H9 (cell line): ENCODE data around the gene THAP9. TPM values are rescaled to one million over a fixed set of nuclear protein-coding genes. Genes with fewer than 3 reads are reported as not detected.

Source experiments
- DNase-seq: peaks from one replicate; pipeline ENCODE4 v3.0.0-alpha.2; 2017
- H2AFZ ChIP-seq: one replicate; pipeline ENCODE4 v1.6.1; 2013; ENCODE audit warnings: mild to moderate bottlenecking, low read length, control low read depth, moderate library complexity
- H2AK5ac ChIP-seq: 2 replicates; pipeline ENCODE4 v1.6.1; 2013; ENCODE audit warnings: low read length, control low read depth, mixed read lengths; ENCODE audit not compliant: insufficient read length
- H2BK120ac ChIP-seq: one replicate; pipeline ENCODE4 v1.6.1; 2013; ENCODE audit warnings: low read depth, mild to moderate bottlenecking, low read length, control low read depth, inconsistent platforms; ENCODE audit not compliant: poor library complexity, severe bottlenecking
- H2BK12ac ChIP-seq: 2 replicates; pipeline ENCODE4 v1.6.1; 2013; ENCODE audit warnings: low read length, control low read depth, mixed read lengths, low read depth; ENCODE audit not compliant: insufficient read length
- H2BK15ac ChIP-seq: 2 replicates; pipeline ENCODE4 v1.6.1; 2013; ENCODE audit warnings: low read depth, low read length, control low read depth
- H2BK20ac ChIP-seq: one replicate; pipeline ENCODE4 v1.6.1; 2013; ENCODE audit warnings: low read depth, mild to moderate bottlenecking, low read length, control low read depth, inconsistent platforms; ENCODE audit not compliant: poor library complexity, severe bottlenecking
- H2BK5ac ChIP-seq: 2 replicates; pipeline ENCODE4 v1.6.1; 2013; ENCODE audit warnings: low read length, control low read depth, mixed read lengths; ENCODE audit not compliant: insufficient read length
- H3K14ac ChIP-seq: 2 replicates; pipeline ENCODE4 v1.6.1; 2013; ENCODE audit warnings: low read length, control low read depth; ENCODE audit not compliant: insufficient read depth
- H3K18ac ChIP-seq: 2 replicates; pipeline ENCODE4 v1.6.1; 2013; ENCODE audit warnings: low read depth, mild to moderate bottlenecking, mixed read lengths, low read length, control low read depth; ENCODE audit not compliant: insufficient read length
- H3K23ac ChIP-seq: 2 replicates; pipeline ENCODE4 v1.6.1; 2013; ENCODE audit warnings: low read length, control low read depth, mixed read lengths, low read depth; ENCODE audit not compliant: insufficient read length
- H3K23me2 ChIP-seq: 2 replicates; pipeline ENCODE4 v1.6.1; 2013; ENCODE audit warnings: low read depth, mild to moderate bottlenecking, mixed read lengths, low read length, control low read depth; ENCODE audit not compliant: insufficient read length, poor library complexity, severe bottlenecking
- H3K27ac ChIP-seq: 2 replicates; pipeline ENCODE4 v1.5.1; 2013; ENCODE audit warnings: low read length, control low read depth, mixed read lengths, low read depth; ENCODE audit not compliant: insufficient read length
- H3K27me3 ChIP-seq: 2 replicates; pipeline ENCODE4 v1.6.1; 2013; ENCODE audit warnings: low read length, control low read depth, inconsistent platforms; ENCODE audit not compliant: insufficient read depth
- H3K4ac ChIP-seq: 2 replicates; pipeline ENCODE4 v1.6.1; 2013; ENCODE audit warnings: low read depth, mild to moderate bottlenecking, control low read depth, inconsistent platforms, low read length, moderate library complexity
- H3K4me1 ChIP-seq: 2 replicates; pipeline ENCODE4 v1.6.1; 2013; ENCODE audit warnings: low read length, control low read depth, inconsistent platforms; ENCODE audit not compliant: insufficient read depth
- H3K4me2 ChIP-seq: 2 replicates; pipeline ENCODE4 v1.6.1; 2013; ENCODE audit warnings: low read length, control low read depth, mixed read lengths; ENCODE audit not compliant: insufficient read length, insufficient read depth
- H3K56ac ChIP-seq: 2 replicates; pipeline ENCODE4 v1.6.1; 2013; ENCODE audit warnings: low read depth, mild to moderate bottlenecking, mixed read lengths, low read length, control low read depth; ENCODE audit not compliant: insufficient read length
- H3K79me1 ChIP-seq: 2 replicates; pipeline ENCODE4 v1.6.1; 2013; ENCODE audit warnings: low read depth, mild to moderate bottlenecking, moderate library complexity, low read length, control low read depth, inconsistent platforms; ENCODE audit not compliant: insufficient read depth, poor library complexity, severe bottlenecking
- H3K79me2 ChIP-seq: 2 replicates; pipeline ENCODE4 v1.6.1; 2013; ENCODE audit warnings: low read length, control low read depth, inconsistent platforms; ENCODE audit not compliant: insufficient read depth
- H3K9ac ChIP-seq: 2 replicates; pipeline ENCODE4 v1.6.1; 2013; ENCODE audit warnings: low read length, control low read depth, mixed read lengths; ENCODE audit not compliant: insufficient read length; ENCODE audit errors: extremely low read depth
- H3K9me3 ChIP-seq: one replicate; pipeline ENCODE4 v1.6.1; 2013; ENCODE audit warnings: low read depth, low read length, inconsistent platforms; ENCODE audit not compliant: control insufficient read depth
- H3T11ph ChIP-seq: one replicate; pipeline ENCODE4 v1.6.1; 2013; ENCODE audit warnings: mild to moderate bottlenecking, low read length, control low read depth, inconsistent platforms
- H4K20me1 ChIP-seq: one replicate; pipeline ENCODE4 v1.6.1; 2013; ENCODE audit not compliant: control insufficient read depth, insufficient read length, insufficient read depth
- H4K5ac ChIP-seq: 2 replicates; pipeline ENCODE4 v1.6.1; 2013; ENCODE audit warnings: low read depth, mild to moderate bottlenecking, mixed read lengths, low read length, control low read depth; ENCODE audit not compliant: insufficient read length
- H4K8ac ChIP-seq: replicated peaks from 2 replicates; pipeline ENCODE4 v1.6.1; 2013; ENCODE audit warnings: low read length, control low read depth, mixed read lengths, low read depth; ENCODE audit not compliant: insufficient read length
- H4K91ac ChIP-seq: 2 replicates; pipeline ENCODE4 v1.6.1; 2013; ENCODE audit warnings: low read depth, mild to moderate bottlenecking, moderate library complexity, mixed read lengths, low read length, control low read depth; ENCODE audit not compliant: insufficient read length
- H3K27ac Mint-ChIP-seq, 3 experiments: 2 replicates in 2 of 3; 3 replicates in 1 of 3; pipeline ENCODE4 v1.8.0; 2020 to 2021; ENCODE audit warnings: mixed read lengths in 3 of 3, mild to moderate bottlenecking in 1 of 3, moderate library complexity in 1 of 3
- H3K27me3 Mint-ChIP-seq: 2 replicates; pipeline ENCODE4 v1.8.0; 2021; ENCODE audit warnings: low read depth, mild to moderate bottlenecking, moderate library complexity, mixed read lengths
- H3K36me3 Mint-ChIP-seq, 3 experiments: 2 replicates in 2 of 3; 3 replicates in 1 of 3; pipeline ENCODE4 v1.8.0; 2020 to 2021; ENCODE audit warnings: low read depth in 3 of 3, mixed read lengths in 3 of 3; ENCODE audit not compliant: insufficient read depth in 1 of 3
- H3K4me1 Mint-ChIP-seq, 2 experiments: 2 replicates each; pipeline ENCODE4 v1.8.0; 2020; ENCODE audit warnings: mixed read lengths in 2 of 2
- H3K4me3 Mint-ChIP-seq, 2 experiments: 2 replicates in 1 of 2; 3 replicates in 1 of 2; pipeline ENCODE4 v1.8.0; 2020 to 2021; ENCODE audit warnings: mild to moderate bottlenecking in 2 of 2, mixed read lengths in 2 of 2, moderate library complexity in 1 of 2
- H3K9me3 Mint-ChIP-seq, 2 experiments: 2 replicates in 1 of 2; 3 replicates in 1 of 2; pipeline ENCODE4 v1.8.0; 2020; ENCODE audit warnings: mild to moderate bottlenecking in 2 of 2, mixed read lengths in 2 of 2, moderate library complexity in 1 of 2
- CTCF ChIP-seq: fragments of 200-600 bp; sonication (generic); conservative IDR thresholded peaks from 3 replicates; pipeline ENCODE4 v1.8.0; 2021; ENCODE audit warnings: antibody characterized with exemption, mild to moderate bottlenecking
- total RNA-seq: library from RNA; stranded (reverse); gene quantifications from 2 replicates; pipeline ENCODE4 v1.2.1, GENCODE V29; 2021

THAP9 gene
- total RNA-seq, 1 experiment from 2014 or later = 14.8 TPM

DNA sequence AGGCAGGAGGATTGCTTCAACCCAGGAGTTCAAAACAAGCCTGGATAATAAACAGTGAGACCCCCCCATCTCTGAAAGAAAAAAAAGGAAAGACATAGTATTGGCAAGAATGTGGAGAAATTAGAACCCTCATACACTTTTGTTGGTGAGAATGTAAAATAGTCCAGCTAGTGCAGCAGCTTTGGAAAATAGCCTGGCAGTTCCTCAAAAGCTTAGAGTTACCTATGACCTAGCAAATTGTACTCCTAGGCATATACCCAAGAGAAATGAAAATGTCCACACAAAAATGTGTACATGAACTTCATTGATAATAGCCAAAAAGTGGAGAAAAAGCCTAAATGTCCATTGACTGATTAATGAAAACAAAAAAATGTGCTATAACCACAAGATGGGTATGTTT lies 21.3 kb downstream of the THAP9 start:
- Histone ChIP-seq H3K4ac (no peak overlapping the region), H3K27ac (no peak overlapping the region), H2BK120ac (no peak overlapping the region), H3T11ph (no peak overlapping the region), H4K20me1 (no peaks in the 10 kb centered on the region), H3K4me2 (no peak overlapping the region), H3K27me3 (no peaks in the 10 kb centered on the region), H3K79me1 (no peaks in the 10 kb centered on the region), H2BK5ac (no peak overlapping the region), H3K9me3 (no peaks in the 10 kb centered on the region), H3K23me2 (no peaks in the 10 kb centered on the region), H2AK5ac (no peak overlapping the region), H3K9ac (no peak overlapping the region), H2AFZ (no peak overlapping the region), H3K4me1 (no peaks in the 10 kb centered on the region), H2BK20ac (no peak overlapping the region), H4K8ac (no peak overlapping the region), H2BK15ac (no peak overlapping the region), H2BK12ac (no peak overlapping the region), H3K56ac (no peak overlapping the region), H3K18ac (no peak overlapping the region), H3K79me2 (no peaks in the 10 kb centered on the region), H4K5ac (no peak overlapping the region), H4K91ac (no peak overlapping the region), H3K14ac (no peak overlapping the region), H3K23ac (no peak overlapping the region)
- no peak for TF ChIP-seq CTCF
- no peak overlapping the region for H3K4me3 Mint-ChIP-seq
- H3K9me3 Mint-ChIP-seq = no peaks in the 10 kb centered on the region
- peaks cover 3% of the 10 kb centered on the region in 2 experiments; a peak in 3 of 4 replicates for H3K4me1 Mint-ChIP-seq
- H3K36me3 Mint-ChIP-seq = peaks cover 0 to 28% (median 11%) of the 10 kb centered on the region in 3 experiments; a peak in 4 of 7 replicates
- no peak for DNase-seq
- H3K27ac Mint-ChIP-seq = no peak overlapping the region; a peak in 1 of 7 replicates
- H3K27me3 Mint-ChIP-seq = no peaks in the 10 kb centered on the region
